Progenitor cell of endocrine pancreas (in vitro differentiated cells): Measurements from ENCODE around the gene CLEC16A. TPM values are rescaled to one million over a fixed set of nuclear protein-coding genes. Genes with fewer than 3 reads are reported as not detected.

Experiments
- DNase-seq: peaks from one replicate; pipeline ENCODE4 v3.0.0; 2021; ENCODE audit warnings: low spot score; ENCODE audit not compliant: unreplicated experiment
- H3K27ac Mint-ChIP-seq: 2 replicates; pipeline ENCODE4 v1.8.0; 2021; ENCODE audit warnings: mild to moderate bottlenecking, moderate library complexity, mixed read lengths
- H3K27me3 Mint-ChIP-seq: 2 replicates; pipeline ENCODE4 v1.8.0; 2021; ENCODE audit warnings: mixed read lengths
- H3K36me3 Mint-ChIP-seq: 2 replicates; pipeline ENCODE4 v1.8.0; 2022; ENCODE audit warnings: mixed read lengths; ENCODE audit not compliant: insufficient read depth
- H3K4me1 Mint-ChIP-seq: 2 replicates; pipeline ENCODE4 v1.8.0; 2021; ENCODE audit warnings: low read depth, mixed read lengths
- H3K4me3 Mint-ChIP-seq: 2 replicates; pipeline ENCODE4 v1.8.0; 2021; ENCODE audit warnings: low read depth, mild to moderate bottlenecking, moderate library complexity, mixed read lengths
- H3K9me3 Mint-ChIP-seq: 2 replicates; pipeline ENCODE4 v1.8.0; 2021; ENCODE audit warnings: low read depth, mixed read lengths
- total RNA-seq: library from RNA; stranded (reverse); gene quantifications from 2 replicates; pipeline ENCODE4 v1.2.1, GENCODE V29; 2021
- TF ChIP-seq, protein P1 (sequence below): fragments of 200-600 bp; sonication (generic); IDR thresholded peaks from one replicate; pipeline ENCODE4 v1.5.0; 2021; ENCODE audit warnings: antibody characterized with exemption, mild to moderate bottlenecking; ENCODE audit not compliant: unreplicated experiment

CLEC16A gene
- total RNA-seq, 1 donor from 2014 or later, result 34.3 TPM

DNA sequence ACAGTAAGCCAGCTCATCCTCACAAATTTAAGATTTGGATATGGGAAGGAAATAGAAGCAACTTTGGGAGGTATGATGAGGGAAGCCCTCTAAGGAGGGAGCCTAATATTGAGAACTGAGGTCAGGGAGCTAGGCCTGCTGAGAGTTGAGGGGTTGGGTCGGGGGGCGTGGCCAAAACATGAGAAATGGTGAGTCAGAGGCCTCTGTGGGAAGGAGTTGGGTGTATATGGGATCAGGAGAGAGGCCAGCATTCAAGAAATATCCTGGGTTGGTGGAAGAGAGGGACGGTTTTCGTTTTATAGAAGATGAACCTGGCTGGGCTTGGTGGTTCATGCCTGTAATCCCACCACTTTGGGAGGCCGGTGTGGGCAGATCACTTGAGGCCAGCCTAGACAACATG, 48.4 kb downstream of the CLEC16A start:
- TF ChIP-seq, protein P1, sequence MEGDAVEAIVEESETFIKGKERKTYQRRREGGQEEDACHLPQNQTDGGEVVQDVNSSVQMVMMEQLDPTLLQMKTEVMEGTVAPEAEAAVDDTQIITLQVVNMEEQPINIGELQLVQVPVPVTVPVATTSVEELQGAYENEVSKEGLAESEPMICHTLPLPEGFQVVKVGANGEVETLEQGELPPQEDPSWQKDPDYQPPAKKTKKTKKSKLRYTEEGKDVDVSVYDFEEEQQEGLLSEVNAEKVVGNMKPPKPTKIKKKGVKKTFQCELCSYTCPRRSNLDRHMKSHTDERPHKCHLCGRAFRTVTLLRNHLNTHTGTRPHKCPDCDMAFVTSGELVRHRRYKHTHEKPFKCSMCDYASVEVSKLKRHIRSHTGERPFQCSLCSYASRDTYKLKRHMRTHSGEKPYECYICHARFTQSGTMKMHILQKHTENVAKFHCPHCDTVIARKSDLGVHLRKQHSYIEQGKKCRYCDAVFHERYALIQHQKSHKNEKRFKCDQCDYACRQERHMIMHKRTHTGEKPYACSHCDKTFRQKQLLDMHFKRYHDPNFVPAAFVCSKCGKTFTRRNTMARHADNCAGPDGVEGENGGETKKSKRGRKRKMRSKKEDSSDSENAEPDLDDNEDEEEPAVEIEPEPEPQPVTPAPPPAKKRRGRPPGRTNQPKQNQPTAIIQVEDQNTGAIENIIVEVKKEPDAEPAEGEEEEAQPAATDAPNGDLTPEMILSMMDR, result no peak
- H3K36me3 Mint-ChIP-seq, result peaks cover 9% of the 10 kb centered on the region
- no peaks in the 10 kb centered on the region for H3K9me3 Mint-ChIP-seq
- no peak overlapping the region for H3K4me3 Mint-ChIP-seq
- H3K4me1 Mint-ChIP-seq, result peaks cover 11% of the 10 kb centered on the region
- H3K27ac Mint-ChIP-seq, result no peak overlapping the region
- DNase-seq, result no peak
- no peaks in the 10 kb centered on the region for H3K27me3 Mint-ChIP-seq

DNA sequence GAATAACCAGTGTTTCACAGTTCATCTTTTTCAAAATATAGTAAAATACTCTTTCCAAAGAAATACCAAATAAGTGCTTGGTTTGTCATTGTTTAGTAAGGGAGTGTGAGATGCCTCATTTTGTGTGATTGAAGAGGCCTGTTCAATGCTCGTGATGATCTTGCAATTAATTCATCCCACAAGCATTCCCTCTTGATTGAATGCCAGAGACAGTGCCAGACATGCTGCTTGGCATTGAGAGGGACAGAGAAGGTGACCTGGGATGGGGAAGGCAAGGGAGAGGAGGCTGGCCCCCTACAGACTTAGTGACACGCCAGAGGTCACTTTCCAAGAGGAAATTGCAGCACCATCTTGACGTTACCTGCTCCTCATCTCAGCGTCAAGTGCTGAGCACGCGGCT, 49.3 kb downstream of the CLEC16A start:
- Mint-ChIP-seq H3K9me3 (no peaks in the 10 kb centered on the region), H3K27ac (no peak overlapping the region), H3K36me3 (peaks cover 9% of the 10 kb centered on the region)

DNA sequence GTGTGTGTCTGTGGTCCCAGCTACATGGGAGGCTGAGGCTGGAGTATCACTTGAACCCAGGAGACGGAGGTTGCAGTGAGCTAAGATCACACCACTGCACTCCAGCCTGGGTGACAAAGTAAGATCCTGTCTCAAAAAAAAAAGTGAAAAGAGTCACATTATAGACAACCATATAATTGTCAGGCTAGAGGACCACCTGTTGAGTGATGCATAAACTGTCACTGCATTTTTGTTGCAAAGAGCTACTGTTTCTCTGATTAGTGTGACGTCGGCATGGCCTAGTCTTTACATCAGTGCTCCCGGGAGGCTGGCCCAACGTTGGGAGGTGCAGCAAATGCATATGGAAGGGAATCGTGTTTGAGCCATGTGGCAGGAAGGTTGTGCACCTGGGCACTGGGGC, 50.2 kb downstream of the CLEC16A start:
- no peak for DNase-seq
- no peak overlapping the region for H3K4me3 Mint-ChIP-seq
- no peaks in the 10 kb centered on the region for H3K27me3 Mint-ChIP-seq
- peaks cover 11% of the 10 kb centered on the region for H3K4me1 Mint-ChIP-seq
- H3K9me3 Mint-ChIP-seq, result no peaks in the 10 kb centered on the region
- peaks cover 9% of the 10 kb centered on the region for H3K36me3 Mint-ChIP-seq
- TF ChIP-seq, protein P1, result no peak
- no peak overlapping the region for H3K27ac Mint-ChIP-seq

More for the DNA sequence above, 49.3 kb downstream of the CLEC16A start:
- Mint-ChIP-seq H3K4me1 (peaks cover 11% of the 10 kb centered on the region), H3K27me3 (no peaks in the 10 kb centered on the region), H3K4me3 (no peak overlapping the region)
- TF ChIP-seq, protein P1, result no peak
- no peak for DNase-seq

DNA sequence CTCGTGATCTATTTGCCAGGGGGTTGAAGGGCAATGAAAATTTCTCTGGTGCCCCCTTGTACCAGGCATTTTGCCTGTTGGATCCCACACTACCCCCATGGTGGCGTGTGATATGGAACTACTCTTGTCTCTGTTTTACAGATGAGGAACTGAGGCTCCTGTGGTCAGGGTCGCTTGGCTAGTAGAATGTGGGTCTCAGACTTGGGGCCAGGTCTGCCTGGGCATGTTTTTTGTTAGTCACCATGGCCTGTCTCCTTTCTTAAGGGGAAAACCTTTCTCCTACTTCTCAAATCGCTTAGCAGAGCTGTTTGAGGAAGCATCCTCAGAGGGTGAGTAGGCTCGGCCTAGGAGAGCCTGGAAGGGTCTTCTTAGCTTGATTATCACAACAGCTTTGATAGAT, 51.2 kb downstream of the CLEC16A start:
- TF ChIP-seq, protein P1, result no peak
- Mint-ChIP-seq H3K4me3 (no peak overlapping the region), H3K36me3 (peaks cover 9% of the 10 kb centered on the region), H3K4me1 (peaks cover 11% of the 10 kb centered on the region), H3K27me3 (no peaks in the 10 kb centered on the region), H3K9me3 (no peaks in the 10 kb centered on the region), H3K27ac (no peak overlapping the region)
- DNase-seq, result no peak

DNA sequence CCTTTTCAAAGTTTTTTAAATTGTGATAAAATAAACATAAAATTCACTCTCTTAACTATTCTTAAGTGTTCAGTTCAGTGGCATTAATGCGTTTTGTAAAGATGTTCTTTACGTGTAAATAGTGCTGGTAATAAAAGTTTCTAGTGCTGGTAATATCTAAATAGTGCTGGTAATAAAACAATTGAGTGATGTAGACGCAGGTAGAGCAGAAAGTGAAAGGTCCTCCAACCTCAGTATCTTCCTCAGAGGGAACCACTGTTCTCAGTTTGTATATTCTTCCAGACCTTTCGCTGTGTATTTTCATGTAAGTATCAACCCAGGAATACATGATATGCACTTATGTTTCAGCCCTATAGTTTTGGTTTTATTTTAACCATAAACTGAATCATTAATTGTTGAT, 53.1 kb downstream of the CLEC16A start:
- no peaks in the 10 kb centered on the region for H3K9me3 Mint-ChIP-seq
- TF ChIP-seq, protein P1, result no peak

More for the DNA sequence above, 53.1 kb downstream of the CLEC16A start:
- Mint-ChIP-seq H3K27me3 (no peaks in the 10 kb centered on the region), H3K27ac (no peak overlapping the region), H3K4me3 (no peak overlapping the region), H3K4me1 (no peaks in the 10 kb centered on the region), H3K36me3 (peaks cover 5% of the 10 kb centered on the region)
- no peak for DNase-seq
